Measurements from ENCODE around the gene CCL18. TPM values are rescaled to one million over a fixed set of nuclear protein-coding genes. Genes with fewer than 3 reads are reported as not detected.

Gene CCL18
- total and polyA plus RNA-seq, 2 of the 8 experiments (the other 6 are each of a cell fraction or from before 2014, with no cell fraction given), result not detected

DNA sequence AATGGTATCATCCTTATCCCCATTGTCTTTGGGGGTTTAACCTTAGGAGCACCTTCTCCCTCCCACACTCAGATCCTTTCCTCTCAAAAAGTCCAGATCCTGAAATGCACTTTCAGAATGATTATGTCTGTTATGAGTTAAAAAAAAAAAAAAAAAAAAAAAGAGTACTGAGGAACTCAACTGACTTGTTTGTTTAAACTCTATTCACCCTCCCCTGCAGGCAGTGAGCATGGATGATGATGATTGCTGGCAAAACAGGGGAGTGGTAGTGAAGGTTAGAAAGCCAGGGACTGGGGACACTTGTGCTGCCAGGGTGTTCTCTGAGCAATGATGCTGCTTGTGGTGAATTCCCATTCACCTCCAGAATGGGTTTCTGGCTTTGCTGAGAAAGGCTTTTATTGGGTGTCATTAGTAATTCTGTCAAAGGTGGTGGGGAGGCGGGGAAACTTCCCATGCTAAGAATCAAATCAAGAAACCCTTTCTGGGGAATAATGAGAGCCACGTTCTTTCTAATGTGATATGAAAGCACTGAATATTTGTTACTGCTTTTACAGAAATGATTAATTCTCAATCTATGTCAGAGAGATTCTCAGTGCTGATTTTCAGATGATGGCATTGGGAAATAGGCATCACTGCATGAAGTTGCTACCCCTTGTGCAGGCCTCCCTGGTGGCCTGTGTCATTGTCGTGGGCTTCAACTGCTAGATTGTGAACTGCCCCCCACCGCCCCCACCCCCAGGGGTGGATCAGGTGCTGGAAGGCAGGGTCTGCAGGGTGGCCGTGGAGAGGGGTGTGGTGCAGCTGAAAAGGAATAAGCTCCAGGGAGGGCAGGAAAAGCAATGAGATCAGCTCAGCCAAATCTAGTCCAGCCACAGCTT lies 53.7 kb downstream of the CCL18 start (continued):
- TF ChIP-seq, protein P1, sequence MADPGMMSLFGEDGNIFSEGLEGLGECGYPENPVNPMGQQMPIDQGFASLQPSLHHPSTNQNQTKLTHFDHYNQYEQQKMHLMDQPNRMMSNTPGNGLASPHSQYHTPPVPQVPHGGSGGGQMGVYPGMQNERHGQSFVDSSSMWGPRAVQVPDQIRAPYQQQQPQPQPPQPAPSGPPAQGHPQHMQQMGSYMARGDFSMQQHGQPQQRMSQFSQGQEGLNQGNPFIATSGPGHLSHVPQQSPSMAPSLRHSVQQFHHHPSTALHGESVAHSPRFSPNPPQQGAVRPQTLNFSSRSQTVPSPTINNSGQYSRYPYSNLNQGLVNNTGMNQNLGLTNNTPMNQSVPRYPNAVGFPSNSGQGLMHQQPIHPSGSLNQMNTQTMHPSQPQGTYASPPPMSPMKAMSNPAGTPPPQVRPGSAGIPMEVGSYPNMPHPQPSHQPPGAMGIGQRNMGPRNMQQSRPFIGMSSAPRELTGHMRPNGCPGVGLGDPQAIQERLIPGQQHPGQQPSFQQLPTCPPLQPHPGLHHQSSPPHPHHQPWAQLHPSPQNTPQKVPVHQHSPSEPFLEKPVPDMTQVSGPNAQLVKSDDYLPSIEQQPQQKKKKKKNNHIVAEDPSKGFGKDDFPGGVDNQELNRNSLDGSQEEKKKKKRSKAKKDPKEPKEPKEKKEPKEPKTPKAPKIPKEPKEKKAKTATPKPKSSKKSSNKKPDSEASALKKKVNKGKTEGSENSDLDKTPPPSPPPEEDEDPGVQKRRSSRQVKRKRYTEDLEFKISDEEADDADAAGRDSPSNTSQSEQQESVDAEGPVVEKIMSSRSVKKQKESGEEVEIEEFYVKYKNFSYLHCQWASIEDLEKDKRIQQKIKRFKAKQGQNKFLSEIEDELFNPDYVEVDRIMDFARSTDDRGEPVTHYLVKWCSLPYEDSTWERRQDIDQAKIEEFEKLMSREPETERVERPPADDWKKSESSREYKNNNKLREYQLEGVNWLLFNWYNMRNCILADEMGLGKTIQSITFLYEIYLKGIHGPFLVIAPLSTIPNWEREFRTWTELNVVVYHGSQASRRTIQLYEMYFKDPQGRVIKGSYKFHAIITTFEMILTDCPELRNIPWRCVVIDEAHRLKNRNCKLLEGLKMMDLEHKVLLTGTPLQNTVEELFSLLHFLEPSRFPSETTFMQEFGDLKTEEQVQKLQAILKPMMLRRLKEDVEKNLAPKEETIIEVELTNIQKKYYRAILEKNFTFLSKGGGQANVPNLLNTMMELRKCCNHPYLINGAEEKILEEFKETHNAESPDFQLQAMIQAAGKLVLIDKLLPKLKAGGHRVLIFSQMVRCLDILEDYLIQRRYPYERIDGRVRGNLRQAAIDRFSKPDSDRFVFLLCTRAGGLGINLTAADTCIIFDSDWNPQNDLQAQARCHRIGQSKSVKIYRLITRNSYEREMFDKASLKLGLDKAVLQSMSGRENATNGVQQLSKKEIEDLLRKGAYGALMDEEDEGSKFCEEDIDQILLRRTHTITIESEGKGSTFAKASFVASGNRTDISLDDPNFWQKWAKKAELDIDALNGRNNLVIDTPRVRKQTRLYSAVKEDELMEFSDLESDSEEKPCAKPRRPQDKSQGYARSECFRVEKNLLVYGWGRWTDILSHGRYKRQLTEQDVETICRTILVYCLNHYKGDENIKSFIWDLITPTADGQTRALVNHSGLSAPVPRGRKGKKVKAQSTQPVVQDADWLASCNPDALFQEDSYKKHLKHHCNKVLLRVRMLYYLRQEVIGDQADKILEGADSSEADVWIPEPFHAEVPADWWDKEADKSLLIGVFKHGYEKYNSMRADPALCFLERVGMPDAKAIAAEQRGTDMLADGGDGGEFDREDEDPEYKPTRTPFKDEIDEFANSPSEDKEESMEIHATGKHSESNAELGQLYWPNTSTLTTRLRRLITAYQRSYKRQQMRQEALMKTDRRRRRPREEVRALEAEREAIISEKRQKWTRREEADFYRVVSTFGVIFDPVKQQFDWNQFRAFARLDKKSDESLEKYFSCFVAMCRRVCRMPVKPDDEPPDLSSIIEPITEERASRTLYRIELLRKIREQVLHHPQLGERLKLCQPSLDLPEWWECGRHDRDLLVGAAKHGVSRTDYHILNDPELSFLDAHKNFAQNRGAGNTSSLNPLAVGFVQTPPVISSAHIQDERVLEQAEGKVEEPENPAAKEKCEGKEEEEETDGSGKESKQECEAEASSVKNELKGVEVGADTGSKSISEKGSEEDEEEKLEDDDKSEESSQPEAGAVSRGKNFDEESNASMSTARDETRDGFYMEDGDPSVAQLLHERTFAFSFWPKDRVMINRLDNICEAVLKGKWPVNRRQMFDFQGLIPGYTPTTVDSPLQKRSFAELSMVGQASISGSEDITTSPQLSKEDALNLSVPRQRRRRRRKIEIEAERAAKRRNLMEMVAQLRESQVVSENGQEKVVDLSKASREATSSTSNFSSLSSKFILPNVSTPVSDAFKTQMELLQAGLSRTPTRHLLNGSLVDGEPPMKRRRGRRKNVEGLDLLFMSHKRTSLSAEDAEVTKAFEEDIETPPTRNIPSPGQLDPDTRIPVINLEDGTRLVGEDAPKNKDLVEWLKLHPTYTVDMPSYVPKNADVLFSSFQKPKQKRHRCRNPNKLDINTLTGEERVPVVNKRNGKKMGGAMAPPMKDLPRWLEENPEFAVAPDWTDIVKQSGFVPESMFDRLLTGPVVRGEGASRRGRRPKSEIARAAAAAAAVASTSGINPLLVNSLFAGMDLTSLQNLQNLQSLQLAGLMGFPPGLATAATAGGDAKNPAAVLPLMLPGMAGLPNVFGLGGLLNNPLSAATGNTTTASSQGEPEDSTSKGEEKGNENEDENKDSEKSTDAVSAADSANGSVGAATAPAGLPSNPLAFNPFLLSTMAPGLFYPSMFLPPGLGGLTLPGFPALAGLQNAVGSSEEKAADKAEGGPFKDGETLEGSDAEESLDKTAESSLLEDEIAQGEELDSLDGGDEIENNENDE (IDR thresholded peaks at IDR 0.05; ENCODE audit: insufficient replicate concordance, low read length), result no peak
- no peak for TF ChIP-seq RXRA (IDR thresholded peaks at IDR 0.05; ENCODE audit: insufficient read depth, low read depth, low read length)
- TF ChIP-seq SAP30 (IDR thresholded peaks at IDR 0.05; ENCODE audit: insufficient read depth, insufficient replicate concordance, low read length), result no peak
- TF ChIP-seq, protein P2, sequence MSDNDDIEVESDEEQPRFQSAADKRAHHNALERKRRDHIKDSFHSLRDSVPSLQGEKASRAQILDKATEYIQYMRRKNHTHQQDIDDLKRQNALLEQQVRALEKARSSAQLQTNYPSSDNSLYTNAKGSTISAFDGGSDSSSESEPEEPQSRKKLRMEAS (IDR thresholded peaks at IDR 0.05), result no peak
- TF ChIP-seq SUZ12 (IDR thresholded peaks at IDR 0.05; ENCODE audit: low read length), result no peak
- no peak for TF ChIP-seq BACH1 (IDR thresholded peaks at IDR 0.05; ENCODE audit: low read length)
- TF ChIP-seq, protein P3, sequence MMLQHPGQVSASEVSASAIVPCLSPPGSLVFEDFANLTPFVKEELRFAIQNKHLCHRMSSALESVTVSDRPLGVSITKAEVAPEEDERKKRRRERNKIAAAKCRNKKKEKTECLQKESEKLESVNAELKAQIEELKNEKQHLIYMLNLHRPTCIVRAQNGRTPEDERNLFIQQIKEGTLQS (IDR thresholded peaks at IDR 0.05; ENCODE audit: insufficient read depth, low read depth, low read length), result no peak
- no peak for TF ChIP-seq TAF7 (optimal IDR thresholded peaks at IDR 0.05; ENCODE audit: borderline replicate concordance, low read depth, low read length)
- TF ChIP-seq POLR2A (IDR thresholded peaks at IDR 0.05; ENCODE audit: control extremely low read depth in 1 of 2, low read depth in 2 of 2, low read length in 2 of 2), result no peak

All from H1 (cell line).